GM12865 (cell line): ENCODE results near the gene B4GALT2.

Experiments used
- DNase-seq: peaks from one replicate; pipeline ENCODE4 v3.0.0; 2010; ENCODE audit warnings: low read depth
- H3K4me3 ChIP-seq: 2 replicates; pipeline ENCODE4 v1.5.1; 2011; ENCODE audit warnings: mild to moderate bottlenecking, low read depth, low read length, control low read depth
- TF ChIP-seq, protein P1 (sequence below): IDR thresholded peaks from 2 replicates; pipeline ENCODE4 v1.5.1; 2011; ENCODE audit warnings: low read length, control low read depth, low read depth, inconsistent platforms; ENCODE audit not compliant: insufficient read depth; ENCODE audit errors: missing control alignments

The B4GALT2 gene

DNA sequence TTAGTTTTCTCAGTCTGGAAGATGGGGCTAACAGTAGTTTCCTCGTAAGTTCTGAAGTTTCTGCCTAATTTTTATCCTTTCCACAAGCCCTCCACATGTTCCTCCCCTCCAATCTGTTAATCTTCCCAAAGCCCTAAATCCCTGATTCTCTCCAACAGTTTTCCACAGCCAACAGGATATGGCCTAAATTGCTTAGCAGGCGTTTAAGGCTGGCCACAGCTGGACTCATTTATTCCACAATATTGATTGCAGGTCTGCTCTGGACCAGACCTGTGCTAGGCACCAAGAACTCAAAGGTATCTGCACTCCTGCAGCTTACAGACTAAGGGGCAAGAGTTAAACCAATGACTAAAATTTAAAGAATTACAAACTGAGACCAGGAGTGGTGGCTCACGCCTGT is 48.3 kb downstream of the B4GALT2 start:
- TF ChIP-seq, protein P1, sequence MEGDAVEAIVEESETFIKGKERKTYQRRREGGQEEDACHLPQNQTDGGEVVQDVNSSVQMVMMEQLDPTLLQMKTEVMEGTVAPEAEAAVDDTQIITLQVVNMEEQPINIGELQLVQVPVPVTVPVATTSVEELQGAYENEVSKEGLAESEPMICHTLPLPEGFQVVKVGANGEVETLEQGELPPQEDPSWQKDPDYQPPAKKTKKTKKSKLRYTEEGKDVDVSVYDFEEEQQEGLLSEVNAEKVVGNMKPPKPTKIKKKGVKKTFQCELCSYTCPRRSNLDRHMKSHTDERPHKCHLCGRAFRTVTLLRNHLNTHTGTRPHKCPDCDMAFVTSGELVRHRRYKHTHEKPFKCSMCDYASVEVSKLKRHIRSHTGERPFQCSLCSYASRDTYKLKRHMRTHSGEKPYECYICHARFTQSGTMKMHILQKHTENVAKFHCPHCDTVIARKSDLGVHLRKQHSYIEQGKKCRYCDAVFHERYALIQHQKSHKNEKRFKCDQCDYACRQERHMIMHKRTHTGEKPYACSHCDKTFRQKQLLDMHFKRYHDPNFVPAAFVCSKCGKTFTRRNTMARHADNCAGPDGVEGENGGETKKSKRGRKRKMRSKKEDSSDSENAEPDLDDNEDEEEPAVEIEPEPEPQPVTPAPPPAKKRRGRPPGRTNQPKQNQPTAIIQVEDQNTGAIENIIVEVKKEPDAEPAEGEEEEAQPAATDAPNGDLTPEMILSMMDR: no peak
- DNase-seq: no peak
- H3K4me3 ChIP-seq: no peak overlapping the region

DNA sequence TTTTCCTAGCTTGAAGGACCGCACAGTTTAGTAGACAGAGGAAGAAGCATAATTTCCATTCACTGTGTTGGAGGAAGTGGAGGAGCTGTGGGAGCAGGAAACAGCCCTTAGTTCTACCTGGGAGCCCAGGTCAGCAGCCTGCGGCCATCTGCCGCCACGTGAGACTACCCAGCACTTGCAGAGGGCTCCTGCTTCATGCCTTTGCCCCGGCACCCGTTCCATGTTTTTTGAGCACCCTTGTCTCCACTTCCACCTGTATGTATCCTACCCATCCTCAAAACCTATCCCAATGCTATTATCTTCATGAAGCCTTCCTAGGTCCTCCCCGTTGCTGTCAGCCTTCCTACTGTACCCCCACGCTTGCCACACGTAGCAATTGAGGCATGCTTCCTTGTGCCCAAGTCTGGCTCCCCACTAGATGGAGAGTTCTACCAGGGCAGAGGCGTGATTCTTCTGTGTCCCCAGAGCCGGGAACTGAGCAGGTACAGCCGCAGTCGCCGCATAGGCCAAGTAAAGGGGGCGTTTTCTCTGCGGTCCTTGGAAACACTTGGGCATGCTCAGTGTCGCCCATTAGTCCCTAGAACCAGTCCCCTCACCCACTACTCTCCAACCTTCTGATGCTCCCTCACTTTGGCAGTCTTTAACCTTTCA is 50.4 kb downstream of the B4GALT2 start:
- peak overlapping the region; percentile 64 for H3K4me3 ChIP-seq
- TF ChIP-seq, protein P1: no peak
- no peak for DNase-seq

DNA sequence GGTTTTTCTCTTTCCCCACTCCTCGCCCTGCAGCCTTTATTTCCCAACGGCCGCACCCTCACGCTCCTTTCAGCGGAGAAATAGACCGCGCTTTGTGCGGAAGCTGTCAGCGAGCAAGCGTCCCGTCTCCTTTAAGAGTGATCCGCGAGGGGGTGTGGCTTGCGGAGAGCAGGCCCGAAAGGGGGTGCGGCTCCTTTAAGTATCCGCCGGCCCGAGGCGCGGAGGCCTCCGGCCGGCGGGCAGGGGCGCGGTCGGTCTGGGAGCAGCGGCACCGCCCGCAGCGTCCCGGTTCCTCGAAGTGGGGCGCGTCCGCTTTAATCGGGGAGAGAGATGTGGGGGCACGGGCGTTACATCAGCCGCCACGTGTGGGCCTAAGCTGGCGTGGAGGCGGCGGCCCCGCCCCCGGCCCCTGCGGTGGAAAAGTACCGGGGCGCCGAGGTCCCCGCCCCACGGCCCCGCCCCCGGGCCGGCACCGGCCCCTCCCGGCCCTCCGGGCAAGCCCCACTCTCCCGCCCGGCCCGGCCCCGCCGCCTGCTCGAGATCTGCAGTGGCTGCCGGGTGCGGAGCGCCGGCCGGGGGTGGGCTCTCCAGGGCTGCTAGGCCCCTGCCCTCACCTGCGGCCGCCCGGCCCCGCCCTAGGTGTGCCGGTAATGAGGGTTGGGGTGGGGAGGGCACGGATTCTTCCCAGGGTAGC is 51.0 kb downstream of the B4GALT2 start:
- TF ChIP-seq, protein P1: no peak
- peak overlapping the region; percentile 64 for H3K4me3 ChIP-seq
- peak; percentile 91 for DNase-seq

DNA sequence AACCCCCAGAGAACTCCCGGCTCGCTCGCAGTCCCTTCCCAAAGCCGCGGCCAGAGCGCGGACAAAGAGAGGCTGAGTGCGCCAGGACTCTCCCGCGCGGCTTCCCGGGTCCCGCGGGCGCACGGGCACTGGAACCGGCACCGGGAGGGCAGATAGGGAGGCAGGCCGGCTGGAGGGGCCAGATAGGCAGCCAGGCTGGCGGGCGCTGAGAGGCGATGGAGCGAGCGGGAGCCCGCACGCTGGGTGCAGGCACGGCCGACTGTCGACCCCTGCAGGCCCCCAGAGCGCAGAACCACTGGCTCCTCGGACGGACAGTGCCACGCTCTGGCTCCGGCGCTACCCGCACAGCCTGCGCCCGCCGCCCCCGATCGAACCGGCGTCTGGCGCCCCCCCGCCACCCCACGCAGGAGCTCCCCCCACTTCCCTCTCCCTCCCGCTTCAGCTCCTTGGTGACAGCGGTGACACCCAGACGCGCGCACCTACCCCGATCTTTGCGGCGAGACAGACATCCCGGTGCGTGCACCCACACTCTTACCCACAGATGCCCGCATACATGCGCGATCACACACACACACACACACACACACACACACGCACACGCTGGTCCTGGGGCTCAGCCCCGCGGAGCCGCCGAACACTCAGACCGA is 51.7 kb downstream of the B4GALT2 start:
- TF ChIP-seq, protein P1: peak; percentile 15
- peak; percentile 44 for DNase-seq
- peak overlapping the region; percentile 64 for H3K4me3 ChIP-seq

DNA sequence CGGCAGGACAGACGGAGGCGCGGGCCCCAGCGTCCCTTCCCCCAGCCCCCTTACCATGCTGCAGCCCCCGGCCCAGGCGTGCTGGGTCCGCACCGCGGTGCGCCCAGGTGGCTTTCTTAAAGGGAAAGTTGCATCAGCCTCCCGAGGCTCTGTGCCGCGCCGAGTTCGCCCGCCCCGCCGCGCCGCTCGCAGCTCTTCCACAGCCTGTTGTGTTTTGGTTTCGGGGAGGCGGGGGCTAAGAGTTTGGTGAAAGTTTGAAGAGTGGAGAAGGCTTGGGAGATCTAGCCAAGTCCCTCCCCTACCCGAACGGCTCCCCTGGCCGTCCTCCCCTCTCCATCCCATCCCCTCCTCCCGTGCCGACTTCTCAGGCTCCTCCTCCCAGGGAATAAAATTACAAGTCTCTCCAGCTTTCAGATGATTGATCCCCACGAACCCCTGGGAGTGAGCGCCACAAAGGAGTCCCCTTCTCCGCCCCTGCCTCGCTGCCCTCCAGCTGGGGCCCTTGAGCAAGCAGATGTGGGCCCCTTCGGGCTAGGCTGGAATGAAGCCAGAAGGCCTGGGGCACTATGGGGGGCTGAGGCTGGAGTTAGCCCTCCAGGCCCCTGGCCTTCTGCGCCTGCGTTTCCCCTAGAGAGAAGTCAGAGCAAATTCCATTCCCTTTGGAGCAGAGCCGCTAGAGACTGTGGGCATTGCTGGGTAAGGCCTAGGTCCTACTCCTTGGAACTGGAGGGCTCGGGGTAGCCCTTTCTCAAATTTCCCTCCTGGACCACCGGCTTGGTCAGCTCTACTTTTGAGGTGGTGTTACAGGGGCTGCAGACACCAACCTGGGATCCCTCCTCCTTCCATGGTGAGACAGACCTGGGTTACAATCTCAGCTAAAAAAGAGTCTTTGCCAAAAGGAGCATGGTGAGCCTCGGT is 52.5 kb downstream of the B4GALT2 start, which contains the start of gene SLC6A9:
Gene SLC6A9 (minus strand): TSS at position 211 of the 918 bp plus-strand sequence. CDS start 7,185 bp downstream, outside the sequence.
- TF ChIP-seq, protein P1: no peak
- peak; percentile 34 for DNase-seq
- peak within 1 kb of the TSS; percentile 64 for H3K4me3 ChIP-seq

DNA sequence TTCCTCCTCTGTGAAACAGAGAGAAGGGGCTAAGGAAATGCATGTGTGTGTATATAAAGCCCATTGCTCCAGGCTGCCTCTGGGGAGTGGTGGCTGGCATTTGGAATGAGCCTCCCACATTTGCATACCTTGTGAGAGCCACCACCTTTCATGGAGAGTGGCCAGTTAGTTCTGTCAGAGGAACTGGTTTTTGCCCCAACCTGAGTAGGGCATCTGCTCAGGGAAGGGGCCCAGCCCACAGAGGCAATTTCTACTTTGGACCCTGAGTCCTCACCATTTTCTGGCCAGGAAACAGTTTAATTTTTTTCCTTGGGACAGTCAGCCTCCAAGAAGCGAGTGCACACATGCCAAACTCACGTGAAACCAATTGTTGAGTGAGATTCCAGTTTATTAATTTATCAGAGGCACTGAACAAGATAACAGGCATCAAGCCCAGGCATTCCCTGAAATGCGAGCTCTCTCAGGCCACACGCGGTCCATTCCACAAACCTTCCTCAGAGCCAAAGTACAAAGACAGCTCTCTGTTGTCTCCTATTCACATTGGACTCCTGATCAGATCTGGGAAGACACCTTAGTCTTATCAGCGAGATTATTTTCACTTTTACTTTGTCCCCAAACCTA is 53.3 kb downstream of the B4GALT2 start:
- TF ChIP-seq, protein P1: no peak
- no peak overlapping the region for H3K4me3 ChIP-seq
- DNase-seq: no peak
